A549 (cell line): Measurements from ENCODE around the gene ZNF23.

Experiments
- TP53 ChIP-seq: fragments of 250-450 bp; sonication (Bioruptor Pico); IDR thresholded peaks from 2 replicates; pipeline ENCODE4 v1.5.0; 2021; ENCODE audit warnings: mild to moderate bottlenecking, moderate library complexity
- ZFP36 ChIP-seq: fragments of 450-650 bp; IDR thresholded peaks from 2 replicates; pipeline ENCODE4 v1.6.1; 2014; ENCODE audit warnings: borderline replicate concordance; ENCODE audit not compliant: partially characterized antibody
- TF ChIP-seq, protein P1 (sequence below): fragments of >200 bp; sonication (Bioruptor Twin); formaldehyde crosslinking; IDR thresholded peaks from 3 replicates; pipeline ENCODE4 v1.5.1; 2016

DNA sequence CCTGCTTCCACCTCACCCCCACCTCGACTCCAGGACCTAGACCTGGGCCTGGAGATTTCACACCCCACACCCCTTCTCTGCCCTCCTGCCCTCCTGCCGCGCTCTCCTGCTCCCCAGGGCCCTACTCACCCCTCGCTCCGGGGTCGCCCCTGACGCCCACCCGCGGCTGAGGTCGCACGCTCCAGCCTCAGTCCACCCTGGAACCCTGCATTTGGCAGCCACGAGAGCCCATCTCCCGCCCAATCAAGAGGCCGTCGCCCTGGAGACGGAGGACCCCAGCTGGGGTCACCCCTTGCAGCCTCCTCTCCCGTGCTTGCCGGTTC is 36.3 kb downstream of the ZNF23 start:
- TF ChIP-seq, protein P1, sequence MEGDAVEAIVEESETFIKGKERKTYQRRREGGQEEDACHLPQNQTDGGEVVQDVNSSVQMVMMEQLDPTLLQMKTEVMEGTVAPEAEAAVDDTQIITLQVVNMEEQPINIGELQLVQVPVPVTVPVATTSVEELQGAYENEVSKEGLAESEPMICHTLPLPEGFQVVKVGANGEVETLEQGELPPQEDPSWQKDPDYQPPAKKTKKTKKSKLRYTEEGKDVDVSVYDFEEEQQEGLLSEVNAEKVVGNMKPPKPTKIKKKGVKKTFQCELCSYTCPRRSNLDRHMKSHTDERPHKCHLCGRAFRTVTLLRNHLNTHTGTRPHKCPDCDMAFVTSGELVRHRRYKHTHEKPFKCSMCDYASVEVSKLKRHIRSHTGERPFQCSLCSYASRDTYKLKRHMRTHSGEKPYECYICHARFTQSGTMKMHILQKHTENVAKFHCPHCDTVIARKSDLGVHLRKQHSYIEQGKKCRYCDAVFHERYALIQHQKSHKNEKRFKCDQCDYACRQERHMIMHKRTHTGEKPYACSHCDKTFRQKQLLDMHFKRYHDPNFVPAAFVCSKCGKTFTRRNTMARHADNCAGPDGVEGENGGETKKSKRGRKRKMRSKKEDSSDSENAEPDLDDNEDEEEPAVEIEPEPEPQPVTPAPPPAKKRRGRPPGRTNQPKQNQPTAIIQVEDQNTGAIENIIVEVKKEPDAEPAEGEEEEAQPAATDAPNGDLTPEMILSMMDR, result no peak
- no peak for TF ChIP-seq ZFP36
- TF ChIP-seq TP53 (CRISPR knock-in tag), result no peak
